Retina (tissue), 1 donor: ENCODE results near the gene NPEPL1.
"Not testable (repeated sequence)": the region's sequence is repeated elsewhere in the genome, so short reads cannot be mapped to it uniquely, and the experiment has no call there.

ENCODE experiments used
- DNase-seq: peaks from one replicate; pipeline ENCODE4 v3.0.0-alpha.2; 2016

NPEPL1 gene

DNA sequence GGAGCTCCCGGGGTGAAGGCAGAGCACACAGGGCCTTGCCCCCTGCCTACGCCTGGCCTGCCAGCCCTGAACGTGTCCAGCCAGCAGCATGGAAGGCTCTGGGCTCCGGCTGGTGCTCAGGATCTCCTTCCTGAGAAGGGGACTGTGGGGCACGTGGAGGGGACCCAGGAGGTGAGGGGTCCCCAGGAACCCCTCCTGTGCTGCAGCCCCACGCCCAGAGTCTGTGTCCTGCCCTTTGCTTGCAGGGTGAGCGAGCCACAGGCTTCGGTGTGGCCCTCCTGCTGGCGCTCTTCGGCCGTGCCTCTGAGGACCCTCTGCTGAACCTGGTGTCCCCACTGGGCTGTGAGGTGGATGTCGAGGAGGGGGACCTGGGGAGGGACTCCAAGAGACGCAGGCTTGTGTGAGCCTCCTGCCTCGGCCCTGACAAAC is 22.3 kb downstream of the NPEPL1 start:
- DNase-seq = peak; percentile 7

DNA sequence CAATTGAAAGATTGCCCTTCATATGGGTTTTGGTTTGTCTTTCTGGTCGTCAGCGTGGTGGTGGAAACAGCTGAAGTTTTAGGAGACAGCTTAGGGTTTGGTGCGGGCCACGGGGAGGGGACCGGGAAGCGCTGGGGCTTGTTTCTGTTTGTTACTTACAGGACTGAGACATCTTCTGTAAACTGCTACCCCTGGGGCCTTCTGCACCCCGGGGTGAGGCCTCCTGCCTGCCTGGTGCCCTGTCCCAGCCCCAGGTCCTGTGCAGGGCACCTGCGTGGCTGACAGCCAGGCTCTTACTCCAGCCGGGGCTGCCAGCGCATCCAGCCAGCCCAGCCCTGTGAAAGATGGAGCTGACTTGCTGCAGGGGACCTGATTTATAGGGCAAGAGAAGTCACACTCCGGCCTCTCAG is 22.8 kb downstream of the NPEPL1 start:
- DNase-seq = peak; percentile 4

DNA sequence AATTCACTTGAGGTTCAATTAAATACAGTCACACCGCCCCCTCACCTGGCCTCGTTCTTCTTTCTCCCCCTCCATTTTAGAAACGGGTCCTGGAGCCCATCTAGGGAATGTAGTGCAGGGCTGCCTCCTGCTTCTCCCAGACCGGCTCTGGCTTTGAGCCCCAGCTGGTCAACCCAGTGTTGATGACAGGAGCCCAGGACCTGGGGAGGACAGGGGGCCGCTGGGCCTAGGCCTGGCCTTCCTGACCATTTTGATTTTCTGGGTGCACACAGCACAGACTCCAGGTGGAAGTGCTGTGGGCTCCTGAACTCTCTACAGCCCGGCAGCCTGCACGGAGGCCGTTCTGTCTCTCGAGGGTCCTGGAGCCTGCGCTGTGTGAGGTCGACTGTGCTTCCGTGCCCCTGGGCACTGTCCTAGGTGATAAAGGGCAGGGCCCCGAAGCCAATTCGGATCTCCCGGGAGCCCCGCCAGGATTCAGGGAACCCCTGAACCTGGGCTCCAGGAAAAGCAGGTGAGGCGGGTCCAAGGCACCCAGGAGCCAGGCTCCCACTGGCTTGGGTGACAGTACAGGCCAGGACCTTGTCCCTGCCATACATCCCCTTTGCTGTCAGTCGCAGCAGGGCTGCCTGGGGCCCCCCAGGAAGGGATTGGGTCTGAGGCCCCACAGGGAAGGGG is 23.3 kb downstream of the NPEPL1 start:
- DNase-seq = peak; percentile 33

DNA sequence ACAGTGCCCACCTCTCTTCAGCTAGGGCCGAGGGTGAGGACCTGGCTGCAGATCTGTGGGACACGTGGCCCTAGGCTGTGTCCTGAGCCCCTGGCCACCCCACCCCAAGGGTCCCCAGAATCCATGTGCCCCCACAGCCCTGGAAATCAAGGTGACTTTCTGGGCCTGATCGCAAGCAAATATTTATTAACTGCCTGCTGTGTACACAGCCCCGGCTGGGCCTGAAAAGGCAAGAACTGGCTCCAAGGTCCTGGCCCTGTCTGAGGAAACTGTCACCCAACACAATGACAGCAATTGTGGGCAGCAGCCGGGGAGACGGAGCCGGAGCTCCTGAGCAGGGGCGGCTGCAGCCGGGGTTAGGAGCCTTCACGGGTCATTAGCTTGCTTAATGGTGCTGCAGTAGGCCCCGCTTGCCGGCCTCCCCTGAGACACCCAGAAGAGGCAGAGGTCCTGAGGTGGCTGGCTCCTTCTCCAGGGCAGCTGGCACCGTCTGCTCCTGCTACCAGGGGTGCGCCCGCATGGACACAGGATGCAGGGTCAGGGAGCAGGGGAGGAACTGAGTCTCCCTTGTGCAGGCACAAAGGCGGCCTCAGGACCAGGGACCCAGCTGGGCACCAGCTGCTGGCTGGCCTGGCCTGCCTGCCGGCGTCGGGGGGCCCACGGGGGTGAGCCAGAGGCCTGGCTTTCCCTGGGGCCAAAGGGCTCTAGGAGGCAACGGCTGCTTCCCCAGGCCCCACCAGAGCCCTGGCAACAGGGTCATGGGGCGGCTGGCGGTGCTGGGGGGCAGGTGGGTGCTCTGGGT is 24.1 kb downstream of the NPEPL1 start:
- peak; percentile 79 for DNase-seq

DNA sequence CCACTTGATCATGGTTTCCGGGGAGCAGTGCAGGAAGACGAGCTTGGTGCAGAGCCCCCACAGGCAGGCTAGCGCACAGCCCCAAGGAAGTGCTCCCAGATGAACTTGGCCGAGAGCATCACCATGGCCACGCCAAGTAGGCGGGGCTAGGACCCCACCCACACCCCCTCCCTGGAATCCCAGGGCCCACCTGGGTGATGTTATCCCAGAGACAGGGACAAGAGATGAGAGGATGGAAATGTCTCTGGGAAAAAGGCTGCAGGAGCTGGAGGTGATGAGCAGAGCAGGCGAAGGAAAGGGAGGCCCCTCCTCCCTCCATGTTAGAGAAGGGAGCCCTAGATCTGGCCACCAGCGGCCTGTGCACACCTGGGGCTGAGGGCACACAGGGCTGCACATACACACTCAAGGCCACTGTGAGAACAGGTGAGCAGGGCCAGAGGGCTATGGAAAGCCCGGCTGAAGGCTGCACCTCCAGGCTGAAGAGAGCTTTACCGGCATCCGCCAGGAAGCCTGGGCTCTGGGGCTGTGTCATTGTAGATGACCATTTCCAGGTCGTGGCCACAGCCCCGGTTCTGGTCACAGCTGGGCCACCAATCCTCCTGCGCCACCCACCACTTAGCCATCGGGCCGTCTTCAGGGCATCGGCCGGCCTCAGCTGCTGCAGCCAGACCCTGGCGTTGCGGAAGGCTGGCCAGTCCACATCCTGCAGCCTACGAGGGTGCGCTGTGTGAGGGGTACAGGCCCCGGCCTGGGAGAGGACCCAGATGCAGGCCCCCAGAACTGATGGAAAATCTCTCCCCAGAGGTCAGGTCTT is 24.9 kb downstream of the NPEPL1 start:
- peak; percentile 41 for DNase-seq

DNA sequence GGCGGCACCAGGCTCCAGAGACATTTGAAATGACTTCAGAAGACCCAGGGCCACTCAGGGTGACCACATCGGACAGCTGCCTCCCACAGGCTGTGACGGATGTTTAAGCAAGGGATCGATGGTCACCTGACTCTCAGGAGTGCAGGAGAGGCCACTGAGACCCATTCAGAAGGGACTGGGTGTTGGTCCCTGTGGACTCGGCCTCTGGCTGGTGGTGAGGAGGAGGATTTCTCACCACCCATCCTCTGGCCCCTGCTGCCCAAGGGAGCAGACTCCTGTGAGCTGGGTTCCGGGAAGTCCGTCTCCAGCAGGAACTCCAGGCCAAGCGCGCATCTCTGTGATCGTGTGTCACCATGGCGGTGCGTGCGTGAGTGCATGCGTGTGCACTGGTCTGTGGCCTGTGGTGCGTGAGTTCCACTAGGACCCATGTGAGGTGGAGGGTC is 25.5 kb downstream of the NPEPL1 start:
- DNase-seq = no peak

DNA sequence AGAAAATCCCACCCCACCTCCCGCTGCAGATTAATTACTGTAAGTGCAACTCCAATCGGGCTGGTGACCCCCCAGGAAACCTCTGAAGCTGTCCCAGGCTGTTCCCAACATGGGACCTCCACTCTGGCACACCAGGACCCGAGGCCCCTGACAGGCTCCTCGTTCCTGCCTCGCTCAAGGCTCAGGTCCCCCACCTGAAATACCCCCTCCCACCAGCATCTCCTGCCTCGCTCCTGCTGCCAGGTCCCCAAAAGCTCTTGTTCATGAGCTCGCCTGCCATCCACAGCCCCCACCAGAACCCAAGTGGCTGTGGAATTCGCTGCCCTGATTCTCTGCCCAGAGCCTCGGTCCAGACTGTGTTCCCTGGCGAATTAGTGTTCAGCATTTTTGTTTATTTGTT is 26.1 kb downstream of the NPEPL1 start:
- DNase-seq = no peak

DNA sequence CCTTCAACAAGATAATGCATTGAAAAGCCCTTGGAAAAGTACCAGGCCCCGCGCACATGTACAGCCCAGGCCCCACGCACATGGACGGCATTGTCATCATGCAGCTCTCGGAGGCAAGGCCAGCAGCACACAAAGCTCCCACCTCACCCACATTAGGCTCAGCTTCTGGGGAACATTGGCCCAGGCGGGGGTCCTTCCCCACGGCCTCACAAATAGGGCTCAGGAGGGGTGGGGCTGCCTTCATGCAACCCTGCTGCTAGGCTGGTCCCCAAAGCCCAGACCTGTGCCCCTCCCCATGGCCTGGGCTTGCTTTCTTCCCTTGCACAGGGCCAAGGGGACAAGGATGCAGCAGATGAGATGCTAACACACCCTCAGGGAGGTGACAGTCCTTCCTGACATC is 26.7 kb downstream of the NPEPL1 start:
- no peak for DNase-seq

DNA sequence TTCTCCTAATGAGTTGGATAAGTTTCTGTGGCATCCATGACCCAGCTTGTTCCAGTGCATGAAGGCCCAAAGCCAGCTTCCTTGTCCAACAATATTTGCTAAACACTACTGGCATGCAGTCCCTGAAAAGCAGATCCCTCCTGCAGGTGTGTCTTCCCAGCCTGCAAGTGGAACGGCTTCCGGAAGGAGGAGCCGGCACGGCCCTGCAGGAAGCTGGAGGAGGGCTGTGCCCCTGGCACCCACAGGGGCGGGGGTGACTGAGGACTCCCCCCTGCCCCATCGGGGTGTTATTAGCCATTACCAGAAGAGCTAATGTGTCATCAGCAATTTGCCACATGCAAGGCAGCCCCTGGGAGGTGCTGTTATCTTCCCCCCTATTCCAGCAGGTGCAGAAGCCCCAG is 27.4 kb downstream of the NPEPL1 start:
- DNase-seq = peak; percentile 1

DNA sequence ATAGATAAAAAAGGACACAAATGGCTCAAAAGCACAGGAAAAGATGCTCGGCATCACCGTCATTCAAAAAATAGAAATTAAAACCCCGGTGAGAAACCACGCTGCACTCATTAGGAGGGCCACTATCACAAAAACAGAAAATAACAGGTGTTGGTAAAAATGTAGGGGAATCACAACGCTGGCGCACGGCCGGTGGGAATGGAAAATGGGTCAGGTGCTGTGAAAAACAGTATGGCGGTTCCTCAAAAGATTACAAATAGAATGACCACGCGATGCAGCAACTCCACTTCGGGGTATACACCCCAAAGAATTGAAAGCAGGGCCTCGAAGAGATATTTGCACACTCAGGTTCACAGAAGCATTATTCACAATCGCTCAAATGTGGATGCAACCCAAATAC is 28.3 kb downstream of the NPEPL1 start:
- DNase-seq = no peak

DNA sequence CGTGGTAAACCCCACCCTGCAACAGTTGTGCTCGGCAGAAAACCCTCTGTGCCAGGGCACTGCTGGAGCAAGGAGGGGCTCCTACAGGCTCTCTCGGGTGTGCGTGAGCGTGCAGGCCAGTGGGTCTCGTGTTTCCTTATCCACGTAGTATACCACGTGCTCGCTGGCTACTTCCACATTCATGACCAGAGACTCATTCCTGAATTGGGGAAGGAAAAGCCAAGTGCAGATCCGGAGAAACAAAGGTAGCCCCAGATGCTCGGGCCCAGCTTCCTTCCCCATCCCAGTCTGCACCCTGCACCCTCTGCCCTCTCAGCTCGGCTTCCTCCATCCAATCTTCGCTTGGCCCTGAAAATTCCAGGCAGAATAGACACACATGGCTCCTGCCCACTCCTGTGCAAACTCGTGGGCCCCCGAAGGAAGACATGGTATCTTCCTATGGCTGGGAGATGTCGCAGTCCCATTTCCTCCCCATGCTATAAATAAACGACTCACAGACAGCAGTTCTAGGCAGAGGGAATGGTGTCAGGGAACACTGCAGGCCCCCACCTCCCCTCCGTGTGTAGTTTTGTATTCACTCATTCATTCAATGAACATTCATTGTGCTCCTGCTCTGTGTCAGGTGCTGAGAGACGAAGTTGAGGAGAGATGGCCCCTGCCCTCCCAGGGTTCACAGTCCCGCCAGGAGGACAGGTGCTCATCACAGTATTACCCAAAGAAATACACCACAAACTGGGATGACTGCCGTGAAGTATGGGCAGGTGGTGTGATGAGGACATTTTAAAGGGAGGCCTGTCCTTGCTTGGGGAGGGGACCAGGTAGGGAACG is 29.6 kb downstream of the NPEPL1 start:
- DNase-seq = no peak

DNA sequence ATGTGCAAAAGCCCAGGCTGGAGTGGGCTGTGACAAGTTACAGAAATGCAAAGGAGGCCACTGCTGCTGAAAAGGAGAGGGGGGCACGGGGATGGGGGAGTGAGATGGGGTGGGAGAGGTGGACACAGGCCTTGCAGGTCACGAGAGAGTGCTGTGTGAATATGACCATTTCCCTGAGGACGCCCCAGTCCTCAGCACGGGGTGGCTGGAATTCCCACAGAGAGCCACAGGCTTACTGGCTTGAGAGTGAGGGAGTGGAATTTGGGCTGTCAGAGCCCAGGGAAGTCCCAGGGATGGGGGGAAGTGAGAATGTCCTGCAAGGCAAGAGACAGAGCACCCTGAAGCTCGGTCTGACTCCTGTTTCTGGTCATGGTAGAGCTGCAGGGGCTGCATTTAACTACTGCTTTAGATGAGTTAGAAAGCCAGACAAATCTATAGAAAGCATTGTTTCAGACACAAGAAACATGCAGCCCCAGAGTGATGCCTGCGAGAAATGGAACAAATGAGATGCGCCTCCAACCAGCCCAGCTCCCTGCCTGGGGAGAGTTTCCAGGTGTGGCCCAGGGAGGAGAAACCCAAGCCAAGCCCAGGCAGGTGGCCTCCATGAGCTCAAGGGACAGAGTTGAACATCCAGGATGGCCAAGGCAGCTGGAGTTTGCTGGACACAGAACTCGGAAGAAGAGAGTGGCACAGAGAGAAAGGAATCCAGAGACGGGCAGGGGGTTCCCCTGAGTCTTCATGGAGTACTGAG is 30.5 kb downstream of the NPEPL1 start:
- DNase-seq = no peak

DNA sequence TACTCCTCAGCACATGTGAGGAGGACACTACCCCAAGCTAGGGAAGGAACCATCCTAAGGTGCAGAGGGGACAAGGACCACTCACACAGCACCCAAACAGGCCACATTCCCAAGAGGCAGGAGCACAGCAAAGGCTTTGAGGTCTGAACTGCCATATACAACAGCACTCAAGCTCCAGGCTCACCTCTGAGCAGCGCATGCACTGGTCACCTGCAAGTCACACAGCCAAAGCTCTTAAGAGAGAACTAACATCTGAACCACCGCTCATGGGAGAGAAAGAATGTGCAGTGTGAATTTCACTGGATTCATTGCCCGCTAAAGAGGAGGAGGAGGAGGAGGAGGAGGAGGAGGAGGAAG is 31.0 kb downstream of the NPEPL1 start:
- no peak for DNase-seq

DNA sequence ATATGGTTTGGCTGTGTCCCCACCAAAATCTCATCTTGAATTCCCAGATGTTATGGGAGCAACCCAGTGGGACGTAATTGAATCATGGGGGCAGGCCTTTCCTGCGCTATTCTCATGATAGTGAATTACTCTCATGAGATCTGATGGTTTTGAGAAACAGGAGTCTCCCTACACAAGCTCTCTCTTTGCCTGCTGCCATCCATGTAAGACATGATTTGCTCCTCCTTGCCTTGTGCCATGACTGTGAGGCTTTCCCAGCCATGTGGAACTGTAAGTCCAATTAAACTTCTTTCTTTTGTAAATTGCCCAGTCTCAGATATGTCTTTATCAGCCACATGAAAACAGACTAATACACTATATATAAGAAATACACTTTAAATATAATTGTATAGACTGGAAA is 33.6 kb downstream of the NPEPL1 start:
- DNase-seq = not testable (repeated sequence)

DNA sequence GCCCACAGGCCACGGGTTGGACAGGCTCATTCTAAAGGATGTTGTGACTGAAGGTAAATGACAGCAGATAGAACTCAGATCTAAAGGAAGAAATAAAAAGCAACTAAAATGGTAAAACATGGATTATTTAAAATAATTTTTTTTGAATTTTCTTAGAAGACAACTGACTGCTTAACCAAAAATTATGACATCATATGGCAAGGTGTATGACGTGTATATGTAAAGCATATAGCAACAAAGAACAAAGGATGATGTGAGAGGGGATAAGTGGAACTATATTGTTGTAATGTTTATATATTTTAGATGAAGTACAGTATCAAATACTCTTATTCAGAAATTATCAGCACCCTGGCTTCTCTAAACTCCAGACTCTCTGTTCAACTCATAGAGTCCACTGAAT is 38.6 kb downstream of the NPEPL1 start:
- no peak for DNase-seq

DNA sequence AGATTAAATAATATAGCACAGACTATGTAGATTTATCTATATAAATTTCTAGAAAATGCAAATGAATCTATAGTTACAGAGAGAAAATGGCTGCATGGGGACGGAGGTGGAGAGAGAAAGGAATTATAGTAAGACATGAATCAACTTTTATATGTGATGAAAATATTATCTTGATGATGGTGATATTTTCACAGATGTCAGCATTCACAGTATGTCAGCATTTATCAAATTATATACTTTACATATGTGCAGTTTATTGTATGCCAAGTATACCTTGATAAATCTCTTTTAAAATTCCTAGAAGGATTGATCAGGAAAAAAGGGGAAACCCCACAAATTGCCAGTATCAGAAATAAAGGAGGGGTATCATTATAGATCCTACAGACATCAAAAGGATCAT is 44.6 kb downstream of the NPEPL1 start:
- DNase-seq = no peak

DNA sequence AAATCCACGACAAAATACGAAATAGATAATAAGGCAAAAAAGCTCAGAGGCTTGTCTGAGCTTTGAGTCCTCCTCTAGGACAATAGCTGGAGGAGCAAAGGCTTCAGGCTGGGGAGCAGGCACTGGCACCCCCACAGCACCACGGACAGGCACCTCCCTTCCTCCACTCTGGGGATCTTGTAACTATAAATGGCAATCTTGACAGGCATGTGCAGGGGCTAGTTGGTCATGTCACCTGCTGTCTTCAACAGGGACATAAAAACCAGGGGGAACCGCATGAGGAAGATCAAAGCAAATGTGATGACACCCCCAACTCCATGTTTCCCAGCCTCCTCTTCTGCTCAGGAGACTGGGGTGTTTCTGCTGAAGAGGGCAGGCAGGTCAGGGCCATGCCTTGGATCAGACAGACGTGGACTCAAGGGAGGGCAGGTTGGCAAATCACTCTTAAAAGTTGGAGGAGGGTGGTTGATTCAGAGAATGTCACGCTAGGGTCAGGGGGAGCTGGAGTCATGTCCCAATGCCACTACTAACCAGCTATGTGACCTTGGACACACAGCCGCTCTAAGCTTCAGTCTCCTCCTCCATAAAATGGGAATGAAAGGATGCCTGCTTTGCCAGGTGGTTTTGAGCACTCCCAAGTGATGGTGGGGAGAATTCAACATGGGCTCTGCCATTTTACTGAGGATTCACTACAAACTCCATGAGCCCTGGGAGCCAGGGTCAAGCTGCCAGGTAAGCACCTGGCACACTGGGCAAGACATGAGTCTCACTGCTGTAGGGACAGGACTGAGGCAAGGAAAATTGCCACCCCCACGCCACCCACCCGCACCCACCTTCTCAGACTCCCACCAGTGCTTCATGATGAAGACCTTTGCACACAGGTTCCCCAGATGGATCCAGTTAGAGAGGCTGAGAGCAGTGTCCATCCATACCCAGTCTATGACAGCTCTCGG is 48.0 kb downstream of the NPEPL1 start:
- no peak for DNase-seq

DNA sequence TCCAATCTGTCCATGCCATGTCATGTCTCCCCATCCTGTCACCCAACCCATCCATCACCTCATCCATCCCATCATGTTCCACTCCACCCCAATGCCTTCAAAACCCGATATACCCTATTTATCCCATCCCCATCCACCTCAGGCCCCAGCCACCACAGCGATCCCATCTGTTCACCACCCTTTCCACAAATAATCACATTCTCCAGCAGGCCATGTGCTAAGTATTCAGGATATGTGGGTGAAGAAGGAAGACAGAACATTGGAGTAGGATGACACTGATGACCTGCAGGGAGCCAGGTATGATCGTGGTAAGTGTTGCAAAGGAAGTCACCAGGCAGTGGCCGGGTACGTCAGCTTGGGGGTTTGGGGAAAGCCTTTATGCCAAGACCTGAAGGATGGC is 48.8 kb downstream of the NPEPL1 start:
- DNase-seq = no peak

DNA sequence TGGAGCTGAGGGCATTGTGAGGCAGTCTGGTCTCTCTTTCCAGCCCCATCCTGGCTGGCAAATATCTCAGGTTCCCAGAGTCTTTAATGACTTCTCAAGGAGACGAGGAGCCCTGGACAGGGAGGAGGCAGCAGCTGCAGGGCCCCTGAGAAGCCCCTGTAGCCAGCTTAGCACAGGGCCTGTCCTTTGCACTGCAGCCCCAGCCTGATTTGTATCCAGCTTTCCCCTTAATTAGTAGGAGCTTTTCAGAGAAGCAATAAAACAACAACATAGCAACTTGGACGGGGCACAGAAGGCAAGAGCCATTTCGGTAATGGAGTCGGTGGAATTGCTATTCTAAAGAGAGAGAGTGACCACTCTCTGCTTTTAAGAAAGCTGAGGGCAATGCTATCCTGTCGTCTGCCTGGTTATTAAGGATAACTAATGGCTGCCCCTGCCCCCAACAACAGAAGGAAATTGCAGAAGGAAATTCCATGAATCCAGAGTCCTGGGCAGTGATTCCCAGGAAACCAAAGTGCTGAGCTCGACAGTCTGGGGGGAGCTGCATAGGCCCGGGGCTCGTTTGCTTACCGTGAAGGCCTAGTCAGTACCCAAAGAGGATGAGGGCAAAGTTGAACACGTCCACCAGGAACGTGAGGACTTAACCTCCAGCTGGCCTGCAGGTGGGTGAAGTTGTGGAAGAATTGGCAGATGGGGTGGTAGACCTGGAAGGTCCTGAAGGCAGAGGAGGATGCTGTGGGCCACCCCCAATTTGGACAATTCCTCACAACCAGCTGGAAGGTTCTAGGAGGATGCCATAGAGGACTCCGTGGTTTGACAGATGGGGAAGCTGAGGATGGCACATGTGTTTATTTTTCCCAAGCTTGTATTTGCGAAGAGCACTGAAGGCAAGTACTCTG is 50.3 kb downstream of the NPEPL1 start:
- DNase-seq = no peak
